Breast epithelium (tissue), 4 donors: ENCODE results near the gene CDKN2A. TPM values are rescaled to one million over a fixed set of nuclear protein-coding genes. Genes with fewer than 3 reads are reported as not detected.
"Not testable (repeated sequence)": the region's sequence is repeated elsewhere in the genome, so short reads cannot be mapped to it uniquely, and the experiment has no call there.

Experiments used
- DNase-seq, 2 donors: peaks; one replicate each; pipeline ENCODE4 v3.0.0-alpha.2; 2019; ENCODE audit warnings: low spot score in 2 of 2
- H3K27ac ChIP-seq, 2 donors: fragments of 200-600 bp; sonication (generic) in 1 of 2; one replicate each; pipeline ENCODE4 v1.5.1; 2016 to 2019; ENCODE audit warnings: mild to moderate bottlenecking in 1 of 2
- H3K27me3 ChIP-seq, 2 donors: fragments of 200-600 bp; sonication (generic) in 1 of 2; one replicate each; pipeline versions ENCODE4 v1.5.1 to v1.6.0; 2017 to 2019; ENCODE audit warnings: control low read depth in 1 of 2, mild to moderate bottlenecking in 1 of 2
- H3K36me3 ChIP-seq: fragments of 200-600 bp; one replicate; pipeline ENCODE4 v1.5.1; 2019
- H3K4me1 ChIP-seq, 2 donors: fragments of 200-600 bp; sonication (generic); one replicate each; pipeline ENCODE4 v1.5.1; 2016 to 2019; ENCODE audit warnings: control low read depth in 1 of 2
- H3K4me3 ChIP-seq, 3 donors: fragments of 200-600 bp; sonication (generic); 1 replicate in 2 of 3; 2 replicates in 1 of 3; pipeline ENCODE4 v1.5.1; 2016 to 2019; ENCODE audit warnings: mild to moderate bottlenecking in 3 of 3, moderate library complexity in 2 of 3
- H3K9me3 ChIP-seq, 2 donors: fragments of 200-600 bp; sonication (generic) in 1 of 2; one replicate each; pipeline ENCODE4 v1.5.1; 2016 to 2019; ENCODE audit warnings: control low read depth in 1 of 2
- CTCF ChIP-seq, 3 donors: fragments of 450-650 bp; IDR thresholded peaks; one replicate each; pipeline ENCODE4 v1.5.1; 2016 to 2017; ENCODE audit warnings: antibody characterized with exemption in 3 of 3, mild to moderate bottlenecking in 3 of 3, moderate library complexity in 3 of 3
- POLR2A ChIP-seq: fragments of 450-650 bp; IDR thresholded peaks from one replicate; pipeline ENCODE4 v1.6.1; 2016; ENCODE audit warnings: antibody characterized with exemption, mild to moderate bottlenecking, moderate library complexity
- POLR2AphosphoS5 ChIP-seq, 3 donors: sonication (generic); formaldehyde crosslinking; IDR thresholded peaks; one replicate each; pipeline ENCODE4 v1.6.1; 2017; ENCODE audit warnings: antibody characterized with exemption in 3 of 3
- intact Hi-C: fragments of 100-400 bp; cut with DNase I; formaldehyde crosslinking; loops from one replicate; pipeline ENCODE4 v1.15.1; 2023; ENCODE audit warnings: low total_unique reads
- total RNA-seq, 3 donors: library from RNA; depleted of rRNA; stranded (reverse); fragments of >200 nt; gene quantifications; one replicate each; pipeline ENCODE4 v1.1.0, GENCODE V29; 2016

CDKN2A gene
- total RNA-seq, 3 donors from 2014 or later = 0.80 to 19.3 (median 3.5) TPM

GRCh38 chr9:21967169-21967568 lies 27.0 kb downstream of the CDKN2A start:
- Histone ChIP-seq H3K27ac (no peak overlapping the region), H3K4me3 (no peak overlapping the region), H3K36me3 (no peaks in the 10 kb centered on the region), H3K4me1 (no peaks in the 10 kb centered on the region), H3K27me3 (peaks cover 4 to 74% of the 10 kb centered on the region in 2 donors), H3K9me3 (peaks cover 0 to 5% of the 10 kb centered on the region in 2 donors)
- TF ChIP-seq POLR2A (no peak), CTCF (IDR thresholded peaks at IDR 0.05) (no peak), POLR2AphosphoS5 (IDR thresholded peaks at IDR 0.05) (no peak)
- DNase-seq = no peak
- intact Hi-C loops = no loop called here

GRCh38 chr9:21966140-21966851 lies 27.9 kb downstream of the CDKN2A start:
- DNase-seq = no peak
- Histone ChIP-seq H3K4me3 (no peak overlapping the region), H3K27ac (no peak overlapping the region), H3K9me3 (peaks cover 0 to 5% of the 10 kb centered on the region in 2 donors), H3K27me3 (peaks cover 4 to 65% of the 10 kb centered on the region in 2 donors), H3K4me1 (no peaks in the 10 kb centered on the region), H3K36me3 (no peaks in the 10 kb centered on the region)
- intact Hi-C loops = no loop called here
- TF ChIP-seq POLR2AphosphoS5 (IDR thresholded peaks at IDR 0.05) (no peak), POLR2A (no peak), CTCF (IDR thresholded peaks at IDR 0.05) (no peak)

GRCh38 chr9:21965401-21965951 lies 28.7 kb downstream of the CDKN2A start:
- H3K27me3 ChIP-seq = peaks cover 0 to 57% of the 10 kb centered on the region in 2 donors
- peak overlapping the region; percentile 21 to 58 (median 37) for H3K4me3 ChIP-seq
- TF ChIP-seq CTCF (IDR thresholded peaks at IDR 0.05) = peak in 1 of 3 donors; percentile 25
- no peak for TF ChIP-seq POLR2A
- no peak for TF ChIP-seq POLR2AphosphoS5 (IDR thresholded peaks at IDR 0.05)
- no peak for DNase-seq
- H3K4me1 ChIP-seq = no peaks in the 10 kb centered on the region
- peaks cover 0 to 5% of the 10 kb centered on the region in 2 donors for H3K9me3 ChIP-seq
- intact Hi-C loops = no loop called here
- H3K36me3 ChIP-seq = no peaks in the 10 kb centered on the region
- no peak overlapping the region for H3K27ac ChIP-seq

GRCh38 chr9:21964925-21965385 lies 29.2 kb downstream of the CDKN2A start:
- no peak for DNase-seq
- H3K4me3 ChIP-seq = peak overlapping the region; percentile 21 to 58 (median 37)
- peaks cover 0 to 52% of the 10 kb centered on the region in 2 donors for H3K27me3 ChIP-seq
- TF ChIP-seq POLR2AphosphoS5 (IDR thresholded peaks at IDR 0.05) (no peak), POLR2A (no peak), CTCF (IDR thresholded peaks at IDR 0.05) (no peak)
- intact Hi-C loops = no loop called here
- H3K9me3 ChIP-seq = peaks cover 0 to 5% of the 10 kb centered on the region in 2 donors
- no peak overlapping the region for H3K27ac ChIP-seq
- H3K4me1 ChIP-seq = no peaks in the 10 kb centered on the region
- no peaks in the 10 kb centered on the region for H3K36me3 ChIP-seq

GRCh38 chr9:21961569-21961968 lies 32.6 kb downstream of the CDKN2A start:
- peaks cover 0 to 18% of the 10 kb centered on the region in 2 donors for H3K27me3 ChIP-seq

GRCh38 chr9:21959268-21959667 lies 34.9 kb downstream of the CDKN2A start:
- H3K27ac ChIP-seq, H3K4me3 ChIP-seq, intact Hi-C loops, DNase-seq, H3K27me3 ChIP-seq, H3K36me3 ChIP-seq, H3K9me3 ChIP-seq, H3K4me1 ChIP-seq: not testable (repeated sequence)

More at GRCh38 chr9:21961569-21961968, 32.6 kb downstream of the CDKN2A start:
- no peak for TF ChIP-seq CTCF (IDR thresholded peaks at IDR 0.05)
- TF ChIP-seq POLR2AphosphoS5 (IDR thresholded peaks at IDR 0.05) = no peak
- TF ChIP-seq POLR2A = no peak
- intact Hi-C loops = no loop called here
- H3K4me1 ChIP-seq = no peaks in the 10 kb centered on the region
- H3K27ac ChIP-seq = no peak overlapping the region
- H3K4me3 ChIP-seq = no peak overlapping the region
- peaks cover 0 to 5% of the 10 kb centered on the region in 2 donors for H3K9me3 ChIP-seq
- no peak for DNase-seq
- no peaks in the 10 kb centered on the region for H3K36me3 ChIP-seq
